ENCODE measurements around the gene APP. TPM values are rescaled to one million over a fixed set of nuclear protein-coding genes. Genes with fewer than 3 reads are reported as not detected.

Gene APP
- total RNA-seq, 1 experiment from 2014 or later: 224 TPM

DNA sequence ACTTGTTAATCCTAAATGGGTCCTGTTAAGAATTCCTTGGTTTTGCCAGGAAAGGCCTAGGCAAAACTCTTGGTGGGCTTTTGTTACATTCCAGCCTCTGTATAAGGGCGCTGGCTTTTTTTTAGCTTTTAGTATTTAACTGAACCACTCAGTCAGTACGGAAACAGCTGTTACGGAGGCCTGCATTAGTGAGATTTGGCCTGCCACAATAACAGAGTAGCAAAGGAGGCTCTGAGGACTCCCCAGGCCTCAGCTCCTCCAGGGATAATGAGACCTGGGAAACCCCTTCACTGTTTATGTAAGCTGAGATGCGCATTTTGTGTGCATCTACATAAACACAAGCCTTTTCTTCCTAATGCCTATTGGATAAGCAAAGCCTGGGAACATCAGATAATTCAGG lies 210.2 kb downstream of the APP start:
- no peaks in the 10 kb centered on the region for H3K9me3 ChIP-seq (ENCODE audit: insufficient read depth, low read depth)
- no TSS peak for BruUV-seq (replicated peaks)
- intact Hi-C loops (cut with micrococcal nuclease; ENCODE audit: unreplicated experiment): no loop called here
- no peaks in the 10 kb centered on the region for H4K20me1 ChIP-seq (ENCODE audit: insufficient read depth)
- no peaks in the 10 kb centered on the region for H3K27me3 ChIP-seq (ENCODE audit: insufficient read depth, low read depth)
- no peak overlapping the region for H3K27ac ChIP-seq
- no peaks in the 10 kb centered on the region for H3K79me2 ChIP-seq (ENCODE audit: low read depth)
- no peak for DNase-seq
- ChIA-PET CTCF (no interaction called here), POLR2A (ENCODE audit: unreplicated experiment) (no interaction called here)
- H3F3A ChIP-seq (ENCODE audit: insufficient read depth, low read depth): peaks cover 25% of the 10 kb centered on the region
- H3K4me3 ChIP-seq: no peak overlapping the region
- no peaks in the 10 kb centered on the region for H3K9me2 ChIP-seq (ENCODE audit: insufficient read depth)
- TF ChIP-seq, protein P1, sequence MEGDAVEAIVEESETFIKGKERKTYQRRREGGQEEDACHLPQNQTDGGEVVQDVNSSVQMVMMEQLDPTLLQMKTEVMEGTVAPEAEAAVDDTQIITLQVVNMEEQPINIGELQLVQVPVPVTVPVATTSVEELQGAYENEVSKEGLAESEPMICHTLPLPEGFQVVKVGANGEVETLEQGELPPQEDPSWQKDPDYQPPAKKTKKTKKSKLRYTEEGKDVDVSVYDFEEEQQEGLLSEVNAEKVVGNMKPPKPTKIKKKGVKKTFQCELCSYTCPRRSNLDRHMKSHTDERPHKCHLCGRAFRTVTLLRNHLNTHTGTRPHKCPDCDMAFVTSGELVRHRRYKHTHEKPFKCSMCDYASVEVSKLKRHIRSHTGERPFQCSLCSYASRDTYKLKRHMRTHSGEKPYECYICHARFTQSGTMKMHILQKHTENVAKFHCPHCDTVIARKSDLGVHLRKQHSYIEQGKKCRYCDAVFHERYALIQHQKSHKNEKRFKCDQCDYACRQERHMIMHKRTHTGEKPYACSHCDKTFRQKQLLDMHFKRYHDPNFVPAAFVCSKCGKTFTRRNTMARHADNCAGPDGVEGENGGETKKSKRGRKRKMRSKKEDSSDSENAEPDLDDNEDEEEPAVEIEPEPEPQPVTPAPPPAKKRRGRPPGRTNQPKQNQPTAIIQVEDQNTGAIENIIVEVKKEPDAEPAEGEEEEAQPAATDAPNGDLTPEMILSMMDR (conservative IDR thresholded peaks at IDR 0.05): no peak
- TF ChIP-seq EZH2 (IDR thresholded peaks at IDR 0.05; ENCODE audit: low read depth): no peak
- H3K4me2 ChIP-seq: no peak overlapping the region
- peaks cover 18% of the 10 kb centered on the region for H3K4me1 ChIP-seq (replicated peaks; ENCODE audit: insufficient read depth)
- H3K36me3 ChIP-seq (ENCODE audit: low read depth): peaks cover 12% of the 10 kb centered on the region
- no peak overlapping the region for H2AFZ ChIP-seq

DNA sequence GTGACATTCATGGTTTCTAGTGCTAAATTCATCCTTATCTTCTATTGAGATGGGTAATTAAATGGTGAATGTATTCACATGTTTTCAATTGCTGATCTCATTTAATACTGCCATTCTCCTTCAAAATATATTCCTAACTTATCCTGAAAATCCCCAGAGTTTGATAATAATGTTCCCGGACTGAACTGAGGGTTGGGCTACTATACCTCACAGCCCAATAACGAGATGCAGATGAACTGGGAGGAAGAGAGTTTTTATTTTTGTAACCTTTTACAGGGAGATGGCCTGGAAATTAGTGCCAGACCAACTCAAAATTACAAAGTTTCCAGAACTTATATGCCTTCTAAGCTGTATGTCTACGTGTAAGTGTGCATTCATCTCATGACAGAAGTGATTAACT lies 210.8 kb downstream of the APP start:
- Histone ChIP-seq H2AFZ (no peak overlapping the region), H3K9me3 (ENCODE audit: insufficient read depth, low read depth) (no peaks in the 10 kb centered on the region), H3K79me2 (ENCODE audit: low read depth) (no peaks in the 10 kb centered on the region), H3K27me3 (ENCODE audit: insufficient read depth, low read depth) (no peaks in the 10 kb centered on the region), H3F3A (ENCODE audit: insufficient read depth, low read depth) (peaks cover 21% of the 10 kb centered on the region), H3K27ac (no peak overlapping the region), H3K36me3 (ENCODE audit: low read depth) (peaks cover 7% of the 10 kb centered on the region), H3K4me1 (replicated peaks; ENCODE audit: insufficient read depth) (peaks cover 18% of the 10 kb centered on the region), H4K20me1 (ENCODE audit: insufficient read depth) (no peaks in the 10 kb centered on the region), H3K9me2 (ENCODE audit: insufficient read depth) (no peaks in the 10 kb centered on the region), H3K4me2 (no peak overlapping the region), H3K4me3 (no peak overlapping the region)
- no TSS peak for BruUV-seq (replicated peaks)
- intact Hi-C loops (cut with micrococcal nuclease; ENCODE audit: unreplicated experiment): no loop called here
- ChIA-PET POLR2A (ENCODE audit: unreplicated experiment) (no interaction called here), CTCF (no interaction called here)
- no peak for TF ChIP-seq EZH2 (IDR thresholded peaks at IDR 0.05; ENCODE audit: low read depth)
- DNase-seq: no peak

DNA sequence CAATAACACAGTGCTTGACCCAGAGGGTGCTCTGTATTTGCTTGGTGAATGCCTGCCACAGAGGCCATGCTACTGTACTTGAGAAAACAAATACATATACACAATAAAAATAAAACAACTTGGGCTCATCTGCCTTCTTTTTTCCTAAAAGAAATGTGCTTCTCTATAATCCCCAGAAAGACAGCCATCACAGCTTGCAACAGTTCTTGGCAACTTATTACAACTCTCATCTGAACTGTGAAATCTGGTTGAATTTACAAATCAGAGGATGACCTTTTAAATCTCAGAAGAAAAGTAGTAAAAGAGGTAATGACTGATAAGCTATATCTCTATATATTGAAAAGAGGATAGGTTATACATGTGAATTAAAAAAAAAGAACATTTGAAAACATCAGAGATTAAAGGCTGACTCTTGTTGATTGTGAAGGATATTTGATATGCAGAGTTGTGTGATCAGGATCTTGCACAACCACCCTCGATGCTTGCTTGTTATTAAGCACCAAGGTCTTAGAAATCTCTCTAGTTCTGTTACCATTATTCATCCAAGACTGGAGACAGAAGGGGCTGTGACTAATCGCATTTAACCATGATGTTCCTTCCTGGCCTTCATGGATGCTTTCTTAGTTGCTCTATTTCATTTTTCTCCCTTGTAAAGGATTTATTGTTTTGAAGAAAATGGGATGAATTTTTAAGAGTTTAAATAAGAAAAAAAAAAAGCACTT lies 213.4 kb downstream of the APP start:
- Histone ChIP-seq H3F3A (ENCODE audit: insufficient read depth, low read depth) (no peaks in the 10 kb centered on the region), H3K27me3 (ENCODE audit: insufficient read depth, low read depth) (no peaks in the 10 kb centered on the region), H3K4me1 (replicated peaks; ENCODE audit: insufficient read depth) (no peaks in the 10 kb centered on the region), H3K4me2 (no peak overlapping the region), H3K9me2 (ENCODE audit: insufficient read depth) (no peaks in the 10 kb centered on the region), H3K9me3 (ENCODE audit: insufficient read depth, low read depth) (no peaks in the 10 kb centered on the region), H4K20me1 (ENCODE audit: insufficient read depth) (no peaks in the 10 kb centered on the region), H2AFZ (no peak overlapping the region), H3K4me3 (no peak overlapping the region), H3K27ac (no peak overlapping the region), H3K36me3 (ENCODE audit: low read depth) (0 out of 2 replicates have a peak, but pooled peaks cover 3% of the 10 kb centered on the region), H3K79me2 (ENCODE audit: low read depth) (no peaks in the 10 kb centered on the region)
- POLR2A ChIA-PET (ENCODE audit: unreplicated experiment): no interaction called here
- CTCF ChIA-PET: no interaction called here
- BruUV-seq (replicated peaks): no TSS peak
- TF ChIP-seq EZH2 (IDR thresholded peaks at IDR 0.05; ENCODE audit: low read depth): no peak
- TF ChIP-seq, protein P1 (conservative IDR thresholded peaks at IDR 0.05): no peak
- intact Hi-C loops (cut with micrococcal nuclease; ENCODE audit: unreplicated experiment): no loop called here
- no peak for DNase-seq

DNA sequence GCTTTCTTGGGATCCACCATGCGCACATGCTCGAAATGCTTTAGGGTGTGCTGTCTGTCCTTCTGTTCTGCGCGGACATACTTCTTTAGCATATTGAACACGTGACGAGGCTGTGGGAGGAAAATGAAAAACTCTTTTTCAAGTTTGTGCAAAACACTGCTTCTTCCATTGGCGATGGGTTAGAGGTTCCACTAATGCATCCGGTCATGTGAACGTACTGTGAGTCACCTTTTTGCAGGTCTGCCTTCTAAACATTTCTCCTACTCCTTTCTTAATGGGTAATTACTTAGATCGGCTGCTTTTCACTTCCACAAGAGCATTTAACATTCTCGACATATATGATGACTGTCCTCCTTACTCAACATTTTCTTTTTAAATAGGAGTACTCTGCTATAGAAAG lies 214.9 kb downstream of the APP start:
- ChIA-PET POLR2A (ENCODE audit: unreplicated experiment) (no interaction called here), CTCF (no interaction called here)
- no peaks in the 10 kb centered on the region for H4K20me1 ChIP-seq (ENCODE audit: insufficient read depth)
- intact Hi-C loops (cut with micrococcal nuclease; ENCODE audit: unreplicated experiment): no loop called here
- H2AFZ ChIP-seq: no peak overlapping the region
- H3K9me3 ChIP-seq (ENCODE audit: insufficient read depth, low read depth): no peaks in the 10 kb centered on the region
- BruUV-seq (replicated peaks): no TSS peak
- no peak overlapping the region for H3K4me2 ChIP-seq
- no peak overlapping the region for H3K4me3 ChIP-seq
- H3K27me3 ChIP-seq (ENCODE audit: insufficient read depth, low read depth): no peaks in the 10 kb centered on the region
- H3F3A ChIP-seq (ENCODE audit: insufficient read depth, low read depth): no peaks in the 10 kb centered on the region
- no peak for DNase-seq
- TF ChIP-seq, protein P1 (conservative IDR thresholded peaks at IDR 0.05): no peak
- no peak for TF ChIP-seq EZH2 (IDR thresholded peaks at IDR 0.05; ENCODE audit: low read depth)
- 0 out of 2 replicates have a peak, but pooled peaks cover 2% of the 10 kb centered on the region for H3K36me3 ChIP-seq (ENCODE audit: low read depth)
- no peaks in the 10 kb centered on the region for H3K79me2 ChIP-seq (ENCODE audit: low read depth)
- no peak overlapping the region for H3K27ac ChIP-seq
- H3K9me2 ChIP-seq (ENCODE audit: insufficient read depth): no peaks in the 10 kb centered on the region
- H3K4me1 ChIP-seq (replicated peaks; ENCODE audit: insufficient read depth): no peaks in the 10 kb centered on the region

Data from PC-9 (cell line).